Right cardiac atrium (tissue), 5 donors: ENCODE data around the gene ARID3C. TPM values are rescaled to one million over a fixed set of nuclear protein-coding genes. Genes with fewer than 3 reads are reported as not detected.
A peak's percentile ranks its signal among the peaks of the same experiment; 100 is the strongest.

Source experiments
- ATAC-seq, 2 donors: fragments of 200-7000 bp; cut with Tn5 transposase; one replicate each; pipeline versions ENCODE4 v1.8.0 to v1.9.1; 2020; ENCODE audit warnings: moderate library complexity in 2 of 2, mild to moderate bottlenecking in 1 of 2
- DNase-seq, 3 donors: peaks; one replicate each; pipeline ENCODE4 v3.0.0-alpha.2; 2020
- H3K27ac ChIP-seq: one replicate; pipeline ENCODE4 v1.5.1; 2013; ENCODE audit warnings: mild to moderate bottlenecking, low read length, control low read depth, moderate library complexity
- H3K27me3 ChIP-seq: one replicate; pipeline ENCODE4 v1.6.1; 2013; ENCODE audit not compliant: control insufficient read depth, insufficient read depth
- H3K4me1 ChIP-seq: one replicate; pipeline ENCODE4 v1.6.1; 2013; ENCODE audit warnings: low read length; ENCODE audit not compliant: control insufficient read depth, insufficient read depth
- H3K4me3 ChIP-seq: one replicate; pipeline ENCODE4 v1.5.1; 2013; ENCODE audit warnings: low read length, control low read depth
- H3K9me3 ChIP-seq: one replicate; pipeline ENCODE4 v1.6.1; 2013; ENCODE audit warnings: low read length; ENCODE audit not compliant: control insufficient read depth
- WGBS: extraction: QIAGEN DNeasy Blood & Tissue Kit; methylation state at CpG from one replicate; pipeline ENCODE4 v1.1.7; 2013; 5-methylcytosine and 5-hydroxymethylcytosine counted together
- intact Hi-C, 4 donors: fragments of 100-400 bp; cut with DNase I; formaldehyde crosslinking; loops; one replicate each; pipeline versions ENCODE4 v1.11.0 to v1.14.0; 2022 to 2023
- long read RNA-seq, 4 donors: library from polyadenylated mRNA; unstranded; transcript quantifications; one replicate each; pipeline ENCODE4 v2.0.0, GENCODE V29; 2020 to 2021
- polyA plus RNA-seq: library from polyadenylated mRNA; stranded (reverse); fragments of 200-250 nt; gene quantifications from one replicate; pipeline ENCODE4 v1.2.3, GENCODE V29; 2013
- total RNA-seq, 4 donors: library from RNA; stranded (reverse); fragmentation: NEBNext Ultra II Directional; extraction: Animal tissue kit (Norgen Biotek cat#: 25700); gene quantifications; one replicate each; pipeline ENCODE4 v1.2.1, GENCODE V29; 2021
- donor health status: healthy with polysubstance abuse.
- donor health status: DM: no; HTN: yes; CAD: no.
- donor health status: DM: no; HTN: no; CAD: no.
- donor health status: DM: no; HTN: yes; CAD: no; lungs with severe emphysema.
- donor health status: DM: yes; HTN: yes; CAD: no.

The ARID3C gene
- total RNA-seq (not detected), polyA plus RNA-seq (not detected)
- long read RNA-seq, donor 1: 0 reads
- long read RNA-seq, donor 2: 0 reads
- long read RNA-seq, donor 3: 0 reads
- long read RNA-seq, donor 4: 0 reads

- Histone ChIP-seq H3K4me1 (no peaks in the 10 kb centered on the region), H3K4me3 (peak within 1 kb of the TSS; percentile 57), H3K27ac (no peak within 1 kb of the TSS), H3K9me3 (no peaks in the 10 kb centered on the region), H3K27me3 (no peaks in the 10 kb centered on the region)
- DNase-seq (peak in 2 of 3 donors; percentile 69), ATAC-seq (peak; percentile 52 to 63)
- under 1% methylated on average over 68 of the region's 69 CpGs for WGBS
- intact Hi-C loops: no loop called here
These were observed at the start of gene ARID3C for GRCh38 chr9:34628656-34629490. TSS of gene ARID3C (minus strand) at chr9:34629066. CDS start at chr9:34628014, 1,052 bp downstream.

- DNase-seq: no peak
- H3K27me3 ChIP-seq: no peaks in the 10 kb centered on the region
- intact Hi-C loops: no loop called here
- peak in 1 of 2 donors; percentile 30 for ATAC-seq
- no peak overlapping the region for H3K27ac ChIP-seq
- 98% methylated on average over 2 of the region's 2 CpGs for WGBS
- no peak overlapping the region for H3K4me3 ChIP-seq
- no peaks in the 10 kb centered on the region for H3K9me3 ChIP-seq
- H3K4me1 ChIP-seq: peaks cover 2% of the 10 kb centered on the region
These were observed 47.0 kb upstream of the ARID3C start for GRCh38 chr9:34675869-34676268.

GRCh38 chr9:34675048-34675714, 46.3 kb upstream of the ARID3C start:
- no peak overlapping the region for H3K27ac ChIP-seq
- 34% methylated on average over 10 of the region's 10 CpGs for WGBS
- no peaks in the 10 kb centered on the region for H3K9me3 ChIP-seq
- ATAC-seq (peak; percentile 76 to 77), DNase-seq (peak; percentile 79 to 87 (median 85))
- intact Hi-C loops: no loop called here
- H3K4me3 ChIP-seq: no peak overlapping the region
- no peaks in the 10 kb centered on the region for H3K27me3 ChIP-seq
- peaks cover 3% of the 10 kb centered on the region for H3K4me1 ChIP-seq

- H3K27ac ChIP-seq: no peak overlapping the region
- intact Hi-C loops: no loop called here
- no peaks in the 10 kb centered on the region for H3K9me3 ChIP-seq
- DNase-seq: no peak
- peaks cover 3% of the 10 kb centered on the region for H3K4me1 ChIP-seq
- WGBS: 86% methylated on average over 3 of the region's 3 CpGs
- H3K27me3 ChIP-seq: no peaks in the 10 kb centered on the region
- H3K4me3 ChIP-seq: no peak overlapping the region
- no peak for ATAC-seq
These were observed 45.6 kb upstream of the ARID3C start for GRCh38 chr9:34674440-34674839.

GRCh38 chr9:34671307-34671706, 42.4 kb upstream of the ARID3C start:
- intact Hi-C loops: no loop called here
- Histone ChIP-seq H3K27ac (no peak overlapping the region), H3K4me1 (peaks cover 7% of the 10 kb centered on the region), H3K27me3 (no peaks in the 10 kb centered on the region), H3K4me3 (no peak overlapping the region), H3K9me3 (no peaks in the 10 kb centered on the region)
- no peak for DNase-seq
- 50% methylated on average over 1 of the region's 1 CpG for WGBS
- no peak for ATAC-seq

- ATAC-seq (no peak), DNase-seq (no peak)
- Histone ChIP-seq H3K4me1 (peaks cover 7% of the 10 kb centered on the region), H3K4me3 (no peak overlapping the region), H3K27me3 (no peaks in the 10 kb centered on the region), H3K9me3 (no peaks in the 10 kb centered on the region), H3K27ac (no peak overlapping the region)
- 93% methylated on average over 5 of the region's 5 CpGs for WGBS
- intact Hi-C loops: no loop called here
These were observed 41.1 kb upstream of the ARID3C start for GRCh38 chr9:34669809-34670562.

GRCh38 chr9:34665381-34666250, 36.8 kb upstream of the ARID3C start:
- no peaks in the 10 kb centered on the region for H3K27me3 ChIP-seq
- H3K4me3 ChIP-seq: peak overlapping the region; percentile 69
- peak overlapping the region; percentile 99 for H3K27ac ChIP-seq
- intact Hi-C loops: no loop called here
- peak; percentile 96 to 98 (median 97) for DNase-seq
- H3K4me1 ChIP-seq: peaks cover 4% of the 10 kb centered on the region
- peak; percentile 93 to 94 for ATAC-seq
- WGBS: 2% methylated on average over 55 of the region's 55 CpGs
- H3K9me3 ChIP-seq: no peaks in the 10 kb centered on the region

- ATAC-seq: no peak
- WGBS: 2% methylated on average over 26 of the region's 26 CpGs
- peaks cover 4% of the 10 kb centered on the region for H3K4me1 ChIP-seq
- peak overlapping the region; percentile 69 for H3K4me3 ChIP-seq
- no peaks in the 10 kb centered on the region for H3K27me3 ChIP-seq
- peak overlapping the region; percentile 89 for H3K27ac ChIP-seq
- intact Hi-C loops: no loop called here
- H3K9me3 ChIP-seq: no peaks in the 10 kb centered on the region
- no peak for DNase-seq
These were observed 36.2 kb upstream of the ARID3C start for GRCh38 chr9:34665067-34665380.

- intact Hi-C loops: no loop called here
- WGBS: 12% methylated on average over 18 of the region's 18 CpGs
- peak overlapping the region; percentile 89 for H3K27ac ChIP-seq
- ATAC-seq: peak; percentile 49 to 53
- peak overlapping the region; percentile 69 for H3K4me3 ChIP-seq
- no peaks in the 10 kb centered on the region for H3K27me3 ChIP-seq
- DNase-seq: peak; percentile 84 to 93 (median 91)
- peaks cover 4% of the 10 kb centered on the region for H3K4me1 ChIP-seq
- H3K9me3 ChIP-seq: no peaks in the 10 kb centered on the region
These were observed 35.6 kb upstream of the ARID3C start for GRCh38 chr9:34664281-34665066.

GRCh38 chr9:34663303-34663605, 34.4 kb upstream of the ARID3C start:
- Histone ChIP-seq H3K27me3 (no peaks in the 10 kb centered on the region), H3K4me1 (peaks cover 4% of the 10 kb centered on the region), H3K9me3 (no peaks in the 10 kb centered on the region), H3K27ac (no peak overlapping the region), H3K4me3 (no peak overlapping the region)
- DNase-seq (no peak), ATAC-seq (no peak)
- intact Hi-C loops: no loop called here
